Measurements from ENCODE around the gene SCAI. TPM values are rescaled to one million over a fixed set of nuclear protein-coding genes. Genes with fewer than 3 reads are reported as not detected.
"Not testable (repeated sequence)": the region's sequence is repeated elsewhere in the genome, so short reads cannot be mapped to it uniquely, and the experiment has no call there.

Gene SCAI
- total RNA-seq, 2 experiments from 2014 or later = 21.5 to 25.0 TPM

- H3K79me2 ChIP-seq (ENCODE audit: insufficient read depth, low read depth, low read length) = peaks cover 12% of the 10 kb centered on the region
- peaks cover 7% of the 10 kb centered on the region for H3K4me1 ChIP-seq (ENCODE audit: insufficient read depth, low read length, poor library complexity, severe bottlenecking)
- DNase-seq (ENCODE audit: low spot score) = no peak
- no TSS peak for BruUV-seq (replicated peaks)
- H4K20me1 ChIP-seq (ENCODE audit: insufficient read depth, low read length) = no peaks in the 10 kb centered on the region
- TF ChIP-seq CTCF (conservative IDR thresholded peaks at IDR 0.05; ENCODE audit: low read length) = no peak
- TF ChIP-seq EZH2phosphoT487 (IDR thresholded peaks at IDR 0.05; ENCODE audit: borderline replicate concordance, low read depth, low read length) = no peak
- no peak overlapping the region for H3K4me2 ChIP-seq (ENCODE audit: low read length)
- POLR2A ChIA-PET = no interaction called here
- CTCF ChIA-PET (ENCODE audit: unreplicated experiment) = no interaction called here
- intact Hi-C loops (cut with micrococcal nuclease; ENCODE audit: unreplicated experiment) = no loop called here
- H3K27ac ChIP-seq (ENCODE audit: low read depth, low read length, poor library complexity, severe bottlenecking) = no peak overlapping the region
- peaks cover 43% of the 10 kb centered on the region for H3K36me3 ChIP-seq (ENCODE audit: insufficient read depth, low read length)
- peaks cover 24% of the 10 kb centered on the region for H3K9me3 ChIP-seq (ENCODE audit: low read length)
- H3K4me3 ChIP-seq (ENCODE audit: low read depth, low read length, poor library complexity, severe bottlenecking) = no peak overlapping the region
- H3K9me2 ChIP-seq (ENCODE audit: insufficient read depth, low read length) = no peaks in the 10 kb centered on the region
- no peak overlapping the region for H2AFZ ChIP-seq (ENCODE audit: low read length)
Observed at GRCh38 chr9:125110464-125110863, 32.9 kb downstream of the SCAI start.

- POLR2A ChIA-PET; H3K79me2 ChIP-seq (ENCODE audit: insufficient read depth, low read depth, low read length); DNase-seq (ENCODE audit: low spot score); H3K4me3 ChIP-seq (ENCODE audit: low read depth, low read length, poor library complexity, severe bottlenecking); CTCF ChIA-PET (ENCODE audit: unreplicated experiment); BruUV-seq (replicated peaks); intact Hi-C loops (cut with micrococcal nuclease; ENCODE audit: unreplicated experiment); H3K9me2 ChIP-seq (ENCODE audit: insufficient read depth, low read length); H3K4me2 ChIP-seq (ENCODE audit: low read length); H4K20me1 ChIP-seq (ENCODE audit: insufficient read depth, low read length); H3K27ac ChIP-seq (ENCODE audit: low read depth, low read length, poor library complexity, severe bottlenecking); H2AFZ ChIP-seq (ENCODE audit: low read length): not testable (repeated sequence)
- H3K36me3 ChIP-seq (ENCODE audit: insufficient read depth, low read length) = peaks cover 30% of the 10 kb centered on the region
- peaks cover 25% of the 10 kb centered on the region for H3K4me1 ChIP-seq (ENCODE audit: insufficient read depth, low read length, poor library complexity, severe bottlenecking)
- peaks cover 15% of the 10 kb centered on the region for H3K9me3 ChIP-seq (ENCODE audit: low read length)
Observed at GRCh38 chr9:125108541-125108940, 34.8 kb downstream of the SCAI start.

GRCh38 chr9:125106285-125106893 is 36.9 kb downstream of the SCAI start:
- Histone ChIP-seq H3K4me1 (ENCODE audit: insufficient read depth, low read length, poor library complexity, severe bottlenecking) (peaks cover 25% of the 10 kb centered on the region), H3K9me2 (ENCODE audit: insufficient read depth, low read length) (no peaks in the 10 kb centered on the region), H2AFZ (ENCODE audit: low read length) (no peak overlapping the region), H3K79me2 (ENCODE audit: insufficient read depth, low read depth, low read length) (no peaks in the 10 kb centered on the region; the same call in 1 of the 2 replicates), H3K4me2 (ENCODE audit: low read length) (no peak overlapping the region), H3K4me3 (ENCODE audit: low read depth, low read length, poor library complexity, severe bottlenecking) (no peak overlapping the region), H3K27ac (ENCODE audit: low read depth, low read length, poor library complexity, severe bottlenecking) (no peak overlapping the region), H4K20me1 (ENCODE audit: insufficient read depth, low read length) (no peaks in the 10 kb centered on the region), H3K36me3 (ENCODE audit: insufficient read depth, low read length) (peaks cover 11% of the 10 kb centered on the region; the same call in 1 of the 2 replicates), H3K9me3 (ENCODE audit: low read length) (no peaks in the 10 kb centered on the region)
- TF ChIP-seq CTCF (conservative IDR thresholded peaks at IDR 0.05; ENCODE audit: low read length) = no peak
- no peak for TF ChIP-seq EZH2phosphoT487 (IDR thresholded peaks at IDR 0.05; ENCODE audit: borderline replicate concordance, low read depth, low read length)
- POLR2A ChIA-PET = no interaction called here
- BruUV-seq (replicated peaks) = no TSS peak
- intact Hi-C loops (cut with micrococcal nuclease; ENCODE audit: unreplicated experiment) = no loop called here
- CTCF ChIA-PET (ENCODE audit: unreplicated experiment) = no interaction called here
- no peak for DNase-seq (ENCODE audit: low spot score)

All from OCI-LY7 (cell line).